ENCODE measurements around the gene SARDH. TPM values are rescaled to one million over a fixed set of nuclear protein-coding genes. Genes with fewer than 3 reads are reported as not detected.

Gene SARDH
- total RNA-seq, 2 donors from 2014 or later: 8.4 to 11.2 TPM

DNA sequence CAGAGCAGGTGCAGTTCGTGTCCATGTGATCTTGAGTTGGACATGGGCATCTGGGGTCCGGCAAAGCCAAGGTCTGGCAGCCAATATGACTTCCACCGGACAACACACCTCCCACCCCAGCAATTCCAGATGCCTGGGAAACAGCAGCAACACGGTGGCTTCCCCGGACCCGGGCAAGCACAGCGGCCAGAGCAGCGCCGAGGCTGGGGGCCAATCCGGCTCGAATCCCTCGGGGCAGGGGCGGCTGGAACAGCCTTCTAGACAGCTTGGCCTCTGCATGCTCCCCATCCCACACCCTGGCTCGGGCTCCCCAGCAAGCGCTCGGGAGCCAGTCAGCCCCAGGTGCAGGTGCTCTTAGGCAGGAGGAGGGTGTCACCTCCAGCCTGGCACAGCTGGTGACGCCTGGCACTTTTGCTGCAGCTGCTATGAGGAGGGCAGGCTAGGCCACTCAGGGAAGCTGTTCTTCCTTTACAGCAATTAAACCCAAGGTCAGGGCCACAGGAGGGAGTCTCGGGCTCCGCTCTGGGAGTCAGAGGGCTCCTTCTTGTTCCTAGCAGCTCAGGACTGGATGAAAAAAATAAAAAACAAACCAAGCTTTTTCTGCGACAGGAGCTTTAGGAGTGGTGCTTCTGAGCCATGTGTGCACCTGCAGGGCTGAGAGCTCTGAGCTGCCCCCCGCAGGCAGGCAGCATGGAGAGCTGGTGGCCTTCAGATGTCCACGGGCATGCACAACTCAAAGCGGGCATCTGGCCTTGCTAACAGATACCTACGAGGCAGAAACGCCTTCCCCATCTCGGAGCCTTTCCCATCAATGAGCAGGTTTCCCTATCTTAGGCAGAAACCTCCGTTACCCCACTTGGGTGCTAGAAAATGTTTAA is 73.7 kb downstream of the SARDH start:
- TF ChIP-seq, protein P1, sequence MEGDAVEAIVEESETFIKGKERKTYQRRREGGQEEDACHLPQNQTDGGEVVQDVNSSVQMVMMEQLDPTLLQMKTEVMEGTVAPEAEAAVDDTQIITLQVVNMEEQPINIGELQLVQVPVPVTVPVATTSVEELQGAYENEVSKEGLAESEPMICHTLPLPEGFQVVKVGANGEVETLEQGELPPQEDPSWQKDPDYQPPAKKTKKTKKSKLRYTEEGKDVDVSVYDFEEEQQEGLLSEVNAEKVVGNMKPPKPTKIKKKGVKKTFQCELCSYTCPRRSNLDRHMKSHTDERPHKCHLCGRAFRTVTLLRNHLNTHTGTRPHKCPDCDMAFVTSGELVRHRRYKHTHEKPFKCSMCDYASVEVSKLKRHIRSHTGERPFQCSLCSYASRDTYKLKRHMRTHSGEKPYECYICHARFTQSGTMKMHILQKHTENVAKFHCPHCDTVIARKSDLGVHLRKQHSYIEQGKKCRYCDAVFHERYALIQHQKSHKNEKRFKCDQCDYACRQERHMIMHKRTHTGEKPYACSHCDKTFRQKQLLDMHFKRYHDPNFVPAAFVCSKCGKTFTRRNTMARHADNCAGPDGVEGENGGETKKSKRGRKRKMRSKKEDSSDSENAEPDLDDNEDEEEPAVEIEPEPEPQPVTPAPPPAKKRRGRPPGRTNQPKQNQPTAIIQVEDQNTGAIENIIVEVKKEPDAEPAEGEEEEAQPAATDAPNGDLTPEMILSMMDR (conservative IDR thresholded peaks at IDR 0.05): peak; percentile 53
- Histone ChIP-seq H3K36me3 (ENCODE audit: control insufficient read depth, insufficient read depth, low read length) (no peaks in the 10 kb centered on the region), H3K9me3 (ENCODE audit: control insufficient read depth, low read length) (no peaks in the 10 kb centered on the region), H3K9ac (ENCODE audit: extremely low read depth, low read length, poor library complexity, severe bottlenecking) (no peak overlapping the region), H3K27me3 (ENCODE audit: control insufficient read depth, insufficient read depth, low read length, poor library complexity, severe bottlenecking) (peaks cover 8% of the 10 kb centered on the region), H3K4me1 (ENCODE audit: control insufficient read depth, insufficient read depth, low read length) (no peaks in the 10 kb centered on the region), H3K27ac (ENCODE audit: low read depth, low read length) (no peak overlapping the region), H3K4me3 (ENCODE audit: low read length) (no peak overlapping the region)
- peaks cover 3% of the 10 kb centered on the region for H3K9me3 Mint-ChIP-seq
- H3K36me3 Mint-ChIP-seq (ENCODE audit: low read depth): no peaks in the 10 kb centered on the region
- peaks cover 13% of the 10 kb centered on the region for H3K27me3 Mint-ChIP-seq (ENCODE audit: insufficient read depth)
- H3K4me1 Mint-ChIP-seq: no peaks in the 10 kb centered on the region
- 86 to 93% methylated on average over 12 to 27 of the region's 27 CpGs for WGBS, 2 experiments (ENCODE audit: insufficient coverage in 1 of 2, insufficient read length in 1 of 2)
- no peak for DNase-seq
- H3K27ac Mint-ChIP-seq: no peak overlapping the region
- no peak overlapping the region for H3K4me3 Mint-ChIP-seq

DNA sequence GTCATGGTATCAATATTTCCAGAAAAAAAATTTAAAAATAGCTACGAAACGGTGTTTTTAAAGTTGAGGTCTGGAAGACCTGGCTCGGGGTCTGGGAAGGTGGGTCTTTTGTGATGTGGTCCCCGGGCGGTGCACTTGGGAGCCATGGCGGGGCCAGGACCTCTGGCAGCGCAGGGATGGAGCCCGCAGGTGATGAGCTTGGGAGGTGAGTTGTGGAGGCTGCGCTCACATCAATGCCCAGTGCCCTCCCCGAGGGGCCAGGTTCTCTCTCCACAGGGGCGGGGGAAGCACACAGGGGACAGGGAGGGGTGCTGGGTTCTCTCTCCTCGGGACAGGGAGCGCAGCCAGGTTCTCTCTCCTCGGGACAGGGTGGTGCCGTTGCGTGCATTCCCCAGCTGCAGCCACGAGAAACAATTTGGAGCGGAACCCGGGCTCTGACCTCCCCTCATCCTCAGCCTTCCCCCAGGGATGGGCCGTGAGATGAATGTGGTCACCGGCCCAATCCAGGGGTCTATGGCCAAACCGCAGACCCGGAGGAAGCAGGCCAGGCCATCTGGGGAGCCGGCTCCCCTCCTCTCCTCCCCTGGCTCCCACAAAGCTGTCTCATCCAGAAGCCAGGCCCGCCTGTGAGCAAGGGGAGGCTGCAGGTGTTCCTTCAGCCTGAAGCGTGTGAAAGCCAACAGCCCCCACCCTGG is 76.2 kb downstream of the SARDH start:
- no peak overlapping the region for H3K4me3 Mint-ChIP-seq
- no peaks in the 10 kb centered on the region for H3K36me3 Mint-ChIP-seq (ENCODE audit: low read depth)
- H3K4me3 ChIP-seq (ENCODE audit: low read length): no peak overlapping the region
- WGBS, 2 experiments (ENCODE audit: insufficient coverage in 1 of 2, insufficient read length in 1 of 2): 89 to 90% methylated on average over 8 to 26 of the region's 26 CpGs
- DNase-seq: no peak
- TF ChIP-seq, protein P1 (conservative IDR thresholded peaks at IDR 0.05): no peak
- H3K9me3 ChIP-seq (ENCODE audit: control insufficient read depth, low read length): no peaks in the 10 kb centered on the region
- H3K4me1 ChIP-seq (ENCODE audit: control insufficient read depth, insufficient read depth, low read length): no peaks in the 10 kb centered on the region
- H3K27ac ChIP-seq (ENCODE audit: low read depth, low read length): no peak overlapping the region
- H3K27me3 ChIP-seq (ENCODE audit: control insufficient read depth, insufficient read depth, low read length, poor library complexity, severe bottlenecking): peaks cover 23% of the 10 kb centered on the region
- peaks cover 27% of the 10 kb centered on the region for H3K27me3 Mint-ChIP-seq (ENCODE audit: insufficient read depth)
- peaks cover 8% of the 10 kb centered on the region for H3K4me1 Mint-ChIP-seq
- no peaks in the 10 kb centered on the region for H3K36me3 ChIP-seq (ENCODE audit: control insufficient read depth, insufficient read depth, low read length)
- no peaks in the 10 kb centered on the region for H3K9me3 Mint-ChIP-seq
- no peak overlapping the region for H3K27ac Mint-ChIP-seq
- H3K9ac ChIP-seq (ENCODE audit: extremely low read depth, low read length, poor library complexity, severe bottlenecking): no peak overlapping the region

DNA sequence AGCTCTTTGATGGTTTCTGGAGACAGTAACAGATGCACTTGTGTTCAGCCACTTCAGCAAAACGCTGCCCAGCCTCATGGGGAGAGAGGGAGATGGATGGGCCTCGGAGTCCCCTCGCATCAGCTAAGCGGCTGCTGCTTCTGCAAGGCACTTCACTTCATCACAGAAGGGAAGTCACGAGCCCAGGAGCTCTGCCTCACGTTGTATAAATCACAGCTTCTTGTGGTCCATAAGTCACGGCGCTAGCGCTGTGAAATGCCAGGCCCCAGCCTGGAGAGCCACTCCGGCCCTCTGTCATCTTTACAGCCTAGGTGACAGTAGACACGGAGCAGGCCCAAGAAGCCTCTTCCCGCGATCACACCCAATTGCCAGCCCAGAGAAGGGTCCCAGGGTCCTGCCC is 78.6 kb downstream of the SARDH start:
- H3K27ac Mint-ChIP-seq: no peak overlapping the region
- TF ChIP-seq, protein P1 (conservative IDR thresholded peaks at IDR 0.05): no peak
- peaks cover 8% of the 10 kb centered on the region for H3K4me1 Mint-ChIP-seq

More for the DNA sequence above, 78.6 kb downstream of the SARDH start:
- WGBS, 2 experiments (ENCODE audit: insufficient coverage in 1 of 2, insufficient read length in 1 of 2): 80 to 83% methylated on average over 10 to 13 of the region's 13 CpGs
- no peaks in the 10 kb centered on the region for H3K36me3 Mint-ChIP-seq (ENCODE audit: low read depth)
- H3K9me3 Mint-ChIP-seq: no peaks in the 10 kb centered on the region
- Histone ChIP-seq H3K27ac (ENCODE audit: low read depth, low read length) (no peak overlapping the region), H3K4me3 (ENCODE audit: low read length) (no peak overlapping the region), H3K36me3 (ENCODE audit: control insufficient read depth, insufficient read depth, low read length) (no peaks in the 10 kb centered on the region), H3K9ac (ENCODE audit: extremely low read depth, low read length, poor library complexity, severe bottlenecking) (no peak overlapping the region), H3K9me3 (ENCODE audit: control insufficient read depth, low read length) (no peaks in the 10 kb centered on the region), H3K27me3 (ENCODE audit: control insufficient read depth, insufficient read depth, low read length, poor library complexity, severe bottlenecking) (peaks cover 23% of the 10 kb centered on the region), H3K4me1 (ENCODE audit: control insufficient read depth, insufficient read depth, low read length) (no peaks in the 10 kb centered on the region)
- peaks cover 36% of the 10 kb centered on the region for H3K27me3 Mint-ChIP-seq (ENCODE audit: insufficient read depth)
- DNase-seq: no peak
- H3K4me3 Mint-ChIP-seq: no peak overlapping the region

Measured in endodermal cell (in vitro differentiated cells).